GM21367 (cell line): Measurements from ENCODE around the gene APOC3.

Experiments
- ATAC-seq: cut with Tn5 transposase; IDR thresholded peaks from one replicate; pipeline ENCODE4 v1.9.1; 2021; ENCODE audit not compliant: unreplicated experiment

The APOC3 gene

DNA sequence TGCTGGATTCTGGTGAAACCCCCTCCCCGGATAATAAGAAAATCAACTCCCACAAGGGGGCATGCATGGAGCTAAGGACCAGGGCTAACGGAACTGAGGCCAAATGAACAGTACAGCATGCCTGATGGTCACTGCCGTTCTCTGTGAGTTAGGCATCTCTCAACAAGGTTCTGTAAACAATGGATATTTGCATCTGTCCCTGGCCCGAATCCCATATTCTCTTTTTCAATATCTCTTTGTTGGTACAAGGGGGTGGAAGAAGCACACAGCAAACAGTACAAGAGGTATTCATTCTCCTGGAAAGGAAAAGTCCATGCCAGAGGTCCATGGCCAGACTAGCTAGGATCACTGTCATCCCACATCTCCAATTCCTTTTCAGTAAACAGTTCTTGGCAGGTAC is 39.9 kb downstream of the APOC3 start:
- ATAC-seq: no peak

- ATAC-seq: no peak
These were observed 40.3 kb downstream of the APOC3 start for GRCh38 chr11:116870054-116870453.

- no peak for ATAC-seq
These were observed 41.5 kb downstream of the APOC3 start for GRCh38 chr11:116871248-116871647.

GRCh38 chr11:116873381-116873780 is 43.7 kb downstream of the APOC3 start:
- ATAC-seq: no peak

- no peak for ATAC-seq
These were observed 44.5 kb downstream of the APOC3 start for GRCh38 chr11:116874251-116874650.

- ATAC-seq: no peak
These were observed 45.5 kb downstream of the APOC3 start for GRCh38 chr11:116875194-116875593.

DNA sequence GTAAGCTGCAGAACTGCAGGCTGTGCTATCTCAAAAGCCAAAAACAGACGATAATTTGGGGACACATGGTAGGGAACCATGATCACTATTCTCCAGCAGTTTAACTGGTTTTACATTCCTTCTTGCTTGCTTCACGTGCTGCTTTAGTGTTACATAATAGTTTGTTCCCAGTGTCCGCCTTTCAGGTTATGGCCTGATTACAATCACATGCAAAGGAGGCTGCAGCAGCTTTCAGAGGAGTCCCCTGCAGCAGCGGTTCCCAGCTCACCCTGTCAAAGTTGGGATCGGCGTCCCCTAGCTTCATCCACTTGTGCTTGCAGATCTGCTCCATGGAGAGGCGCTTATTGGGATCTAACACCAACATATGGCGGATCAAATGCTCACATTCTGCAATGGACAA is 46.9 kb downstream of the APOC3 start:
- ATAC-seq: no peak

DNA sequence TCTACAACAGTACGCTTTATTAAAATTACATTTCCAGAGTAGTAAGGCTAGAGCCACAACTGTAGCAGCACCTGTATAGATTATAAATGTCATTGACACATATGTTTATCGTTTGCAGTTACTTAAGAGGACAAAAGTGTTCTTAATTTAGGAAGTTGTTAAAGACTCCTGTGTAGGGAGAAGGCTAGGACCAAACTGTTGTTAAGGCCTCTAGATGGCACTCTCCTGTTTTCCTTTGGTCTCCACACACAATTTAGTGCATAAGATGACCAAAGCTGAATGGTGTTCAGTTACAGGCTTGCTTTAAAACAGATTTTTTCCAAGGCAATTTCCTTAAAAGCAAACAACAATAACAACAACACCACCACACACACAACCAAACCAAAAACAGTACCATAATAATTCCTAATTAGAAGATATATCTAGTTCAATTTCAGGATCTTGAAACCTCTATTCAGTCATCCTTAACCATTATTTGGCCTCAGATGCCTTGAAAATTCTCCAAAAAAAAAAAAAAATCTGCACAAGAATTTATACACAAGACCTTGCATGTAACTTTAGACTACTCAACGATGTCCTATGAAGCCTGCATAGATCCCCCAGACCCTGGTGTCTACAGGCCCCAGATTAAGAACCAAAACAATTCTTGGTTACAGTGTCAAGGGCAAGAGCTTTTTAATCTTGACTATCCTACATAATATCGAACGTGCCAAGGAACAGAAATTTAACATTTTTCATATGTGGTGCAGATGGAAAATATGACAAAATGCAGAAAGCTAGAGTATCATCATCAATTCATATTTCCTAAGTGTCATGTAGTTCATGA is 50.3 kb downstream of the APOC3 start:
- ATAC-seq: peak; percentile 55

GRCh38 chr11:116881143-116881542 is 51.4 kb downstream of the APOC3 start:
- no peak for ATAC-seq

DNA sequence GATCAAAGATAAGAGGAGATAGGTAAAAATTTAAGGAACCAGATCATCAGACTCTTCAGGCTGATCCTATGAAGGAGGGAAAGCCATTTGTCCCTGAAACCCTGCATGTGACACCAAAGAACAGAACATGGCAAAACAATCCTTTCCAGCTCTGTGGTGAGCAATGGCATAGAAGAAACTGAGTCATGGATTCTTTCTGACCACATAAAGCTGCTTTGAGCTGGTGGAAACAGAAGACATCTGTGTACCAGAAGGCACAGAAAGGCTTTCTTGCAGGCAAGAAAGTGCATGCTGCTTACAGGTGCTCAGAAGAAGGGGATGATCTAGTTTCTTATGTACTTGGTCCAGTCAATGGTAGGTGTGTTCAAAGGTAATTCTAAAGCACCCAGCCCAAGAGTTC is 52.7 kb downstream of the APOC3 start:
- no peak for ATAC-seq
